Measurements from ENCODE around the gene OOSP1. TPM values are rescaled to one million over a fixed set of nuclear protein-coding genes. Genes with fewer than 3 reads are reported as not detected.

Gene OOSP1
- total RNA-seq, 1 experiment from 2014 or later = not detected

GRCh38 chr11:59997800-59998199 lies 59.6 kb downstream of the OOSP1 start:
- intact Hi-C loops (cut with micrococcal nuclease; ENCODE audit: unreplicated experiment) = no loop called here
- ATAC-seq (no peak), DNase-seq (ENCODE audit: low read depth, low spot score) (no peak)
- TF ChIP-seq POLR2AphosphoS5 (IDR thresholded peaks at IDR 0.05; ENCODE audit: low read depth, low read length) (no peak), TCF7L2 (IDR thresholded peaks at IDR 0.05; ENCODE audit: low read depth, low read length) (no peak), SIN3A (IDR thresholded peaks at IDR 0.05; ENCODE audit: borderline replicate concordance, insufficient read depth, low read depth, low read length) (no peak), CTCF (IDR thresholded peaks at IDR 0.05) (no peak)
- TF ChIP-seq, protein P1, sequence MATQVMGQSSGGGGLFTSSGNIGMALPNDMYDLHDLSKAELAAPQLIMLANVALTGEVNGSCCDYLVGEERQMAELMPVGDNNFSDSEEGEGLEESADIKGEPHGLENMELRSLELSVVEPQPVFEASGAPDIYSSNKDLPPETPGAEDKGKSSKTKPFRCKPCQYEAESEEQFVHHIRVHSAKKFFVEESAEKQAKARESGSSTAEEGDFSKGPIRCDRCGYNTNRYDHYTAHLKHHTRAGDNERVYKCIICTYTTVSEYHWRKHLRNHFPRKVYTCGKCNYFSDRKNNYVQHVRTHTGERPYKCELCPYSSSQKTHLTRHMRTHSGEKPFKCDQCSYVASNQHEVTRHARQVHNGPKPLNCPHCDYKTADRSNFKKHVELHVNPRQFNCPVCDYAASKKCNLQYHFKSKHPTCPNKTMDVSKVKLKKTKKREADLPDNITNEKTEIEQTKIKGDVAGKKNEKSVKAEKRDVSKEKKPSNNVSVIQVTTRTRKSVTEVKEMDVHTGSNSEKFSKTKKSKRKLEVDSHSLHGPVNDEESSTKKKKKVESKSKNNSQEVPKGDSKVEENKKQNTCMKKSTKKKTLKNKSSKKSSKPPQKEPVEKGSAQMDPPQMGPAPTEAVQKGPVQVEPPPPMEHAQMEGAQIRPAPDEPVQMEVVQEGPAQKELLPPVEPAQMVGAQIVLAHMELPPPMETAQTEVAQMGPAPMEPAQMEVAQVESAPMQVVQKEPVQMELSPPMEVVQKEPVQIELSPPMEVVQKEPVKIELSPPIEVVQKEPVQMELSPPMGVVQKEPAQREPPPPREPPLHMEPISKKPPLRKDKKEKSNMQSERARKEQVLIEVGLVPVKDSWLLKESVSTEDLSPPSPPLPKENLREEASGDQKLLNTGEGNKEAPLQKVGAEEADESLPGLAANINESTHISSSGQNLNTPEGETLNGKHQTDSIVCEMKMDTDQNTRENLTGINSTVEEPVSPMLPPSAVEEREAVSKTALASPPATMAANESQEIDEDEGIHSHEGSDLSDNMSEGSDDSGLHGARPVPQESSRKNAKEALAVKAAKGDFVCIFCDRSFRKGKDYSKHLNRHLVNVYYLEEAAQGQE (IDR thresholded peaks at IDR 0.05; ENCODE audit: insufficient read depth in 1 of 2, low read depth in 2 of 2, low read length in 1 of 2) = no peak
- Histone ChIP-seq H3K4me1 (ENCODE audit: control insufficient read depth, insufficient read depth, low read length) (no peaks in the 10 kb centered on the region), H3K4me3 (ENCODE audit: low read depth in 2 of 2, low read length in 2 of 2) (no peak overlapping the region), H3K36me3 (ENCODE audit: control insufficient read depth, insufficient read depth, low read length) (no peaks in the 10 kb centered on the region), H3K27ac (ENCODE audit: low read length) (no peak overlapping the region), H3K27me3 (ENCODE audit: control insufficient read depth, insufficient read depth, low read length) (no peaks in the 10 kb centered on the region), H3K9me3 (ENCODE audit: control insufficient read depth, insufficient read depth, low read depth, low read length) (no peaks in the 10 kb centered on the region)
- POLR2A ChIA-PET = no interaction called here
- in situ Hi-C loops (cut with HindIII; ENCODE audit: low pct_unique_long_range_greater_than_20kb, low sequenced_read_pairs) = no loop called here
- CTCF ChIA-PET = interaction anchor here (0.6 kb wide), 1 partner anchor 102 kb away, joined by 3 read pairs; no protein-coding TSS in a partner anchor
- BruUV-seq (replicated peaks) = no TSS peak

- no peak overlapping the region for H3K4me3 ChIP-seq (ENCODE audit: low read depth in 2 of 2, low read length in 2 of 2)
- CTCF ChIA-PET = interaction anchor here (0.7 kb wide), 1 partner anchor 252 kb away, joined by 3 read pairs; no protein-coding TSS in a partner anchor
- no TSS peak for BruUV-seq (replicated peaks)
Measured at GRCh38 chr11:59999691-60000090, 61.5 kb downstream of the OOSP1 start.

More at GRCh38 chr11:59999691-60000090, 61.5 kb downstream of the OOSP1 start:
- POLR2A ChIA-PET = no interaction called here
- DNase-seq (ENCODE audit: low read depth, low spot score) = no peak
- in situ Hi-C loops (cut with HindIII; ENCODE audit: low pct_unique_long_range_greater_than_20kb, low sequenced_read_pairs) (no loop called here), intact Hi-C loops (cut with micrococcal nuclease; ENCODE audit: unreplicated experiment) (no loop called here)
- ATAC-seq = no peak
- Histone ChIP-seq H3K36me3 (ENCODE audit: control insufficient read depth, insufficient read depth, low read length) (no peaks in the 10 kb centered on the region), H3K9me3 (ENCODE audit: control insufficient read depth, insufficient read depth, low read depth, low read length) (no peaks in the 10 kb centered on the region), H3K4me1 (ENCODE audit: control insufficient read depth, insufficient read depth, low read length) (no peaks in the 10 kb centered on the region), H3K27ac (ENCODE audit: low read length) (no peak overlapping the region), H3K27me3 (ENCODE audit: control insufficient read depth, insufficient read depth, low read length) (no peaks in the 10 kb centered on the region)
- TF ChIP-seq TCF7L2 (IDR thresholded peaks at IDR 0.05; ENCODE audit: low read depth, low read length) = no peak
- TF ChIP-seq POLR2AphosphoS5 (IDR thresholded peaks at IDR 0.05; ENCODE audit: low read depth, low read length) = no peak
- TF ChIP-seq CTCF (IDR thresholded peaks at IDR 0.05) = no peak
- TF ChIP-seq, protein P1 (IDR thresholded peaks at IDR 0.05; ENCODE audit: insufficient read depth in 1 of 2, low read depth in 2 of 2, low read length in 1 of 2) = no peak
- no peak for TF ChIP-seq SIN3A (IDR thresholded peaks at IDR 0.05; ENCODE audit: borderline replicate concordance, insufficient read depth, low read depth, low read length)
